Subcutaneous abdominal adipose tissue (tissue), 5 donors: ENCODE data around the gene KIF6.

Experiments
- H3K27ac ChIP-seq: one replicate; pipeline ENCODE4 v1.7.0; 2013; ENCODE audit warnings: low read depth, mild to moderate bottlenecking, inconsistent platforms, low read length, moderate library complexity
- H3K27me3 ChIP-seq, 5 donors: one replicate each; pipeline ENCODE4 v1.7.0; 2013; ENCODE audit warnings: low read length in 5 of 5, inconsistent platforms in 1 of 5; ENCODE audit not compliant: control insufficient read depth in 5 of 5, insufficient read depth in 4 of 5
- H3K36me3 ChIP-seq, 5 donors: one replicate each; pipeline ENCODE4 v1.7.0; 2013; ENCODE audit warnings: low read length in 5 of 5; ENCODE audit not compliant: control insufficient read depth in 5 of 5, insufficient read depth in 5 of 5
- H3K4me1 ChIP-seq, 5 donors: one replicate each; pipeline ENCODE4 v1.7.0; 2013; ENCODE audit warnings: low read length in 5 of 5, mild to moderate bottlenecking in 3 of 5, moderate library complexity in 1 of 5; ENCODE audit not compliant: control insufficient read depth in 5 of 5, insufficient read depth in 5 of 5
- H3K4me3 ChIP-seq, 5 donors: one replicate each; pipeline ENCODE4 v1.7.0; 2013; ENCODE audit warnings: low read length in 5 of 5, low read depth in 1 of 5
- H3K9ac ChIP-seq, 5 donors: one replicate each; pipeline ENCODE4 v1.7.0; 2013; ENCODE audit warnings: low read length in 5 of 5, mild to moderate bottlenecking in 4 of 5, moderate library complexity in 3 of 5
- H3K9me3 ChIP-seq, 5 donors: one replicate each; pipeline ENCODE4 v1.7.0; 2013; ENCODE audit warnings: low read length in 5 of 5; ENCODE audit not compliant: control insufficient read depth in 5 of 5
- donor health status: healthy.
- donor health status: healthy.
- donor health status: healthy.
- donor health status: healthy.
- donor health status: healthy.

The KIF6 gene

GRCh38 chr6:39421383-39422225 lies 303.6 kb downstream of the KIF6 start:
- Histone ChIP-seq H3K36me3 (no peaks in the 10 kb centered on the region), H3K27me3 (no peaks in the 10 kb centered on the region), H3K9me3 (no peaks in the 10 kb centered on the region), H3K9ac (no peak overlapping the region), H3K4me1 (peaks cover 2 to 28% (median 18%) of the 10 kb centered on the region in 5 donors), H3K27ac (no peak overlapping the region), H3K4me3 (no peak overlapping the region)

GRCh38 chr6:39420300-39421265 lies 304.6 kb downstream of the KIF6 start:
- Histone ChIP-seq H3K36me3 (no peaks in the 10 kb centered on the region), H3K9me3 (no peaks in the 10 kb centered on the region), H3K9ac (no peak overlapping the region), H3K27me3 (no peaks in the 10 kb centered on the region), H3K27ac (no peak overlapping the region), H3K4me3 (no peak overlapping the region), H3K4me1 (peaks cover 2 to 26% (median 15%) of the 10 kb centered on the region in 5 donors)

GRCh38 chr6:39419607-39420006 lies 305.6 kb downstream of the KIF6 start:
- H3K36me3 ChIP-seq, result no peaks in the 10 kb centered on the region
- no peak overlapping the region for H3K4me3 ChIP-seq
- H3K9ac ChIP-seq, result no peak overlapping the region
- no peaks in the 10 kb centered on the region for H3K9me3 ChIP-seq
- peaks cover 0 to 26% (median 15%) of the 10 kb centered on the region in 5 donors for H3K4me1 ChIP-seq
- no peaks in the 10 kb centered on the region for H3K27me3 ChIP-seq
- H3K27ac ChIP-seq, result no peak overlapping the region

DNA sequence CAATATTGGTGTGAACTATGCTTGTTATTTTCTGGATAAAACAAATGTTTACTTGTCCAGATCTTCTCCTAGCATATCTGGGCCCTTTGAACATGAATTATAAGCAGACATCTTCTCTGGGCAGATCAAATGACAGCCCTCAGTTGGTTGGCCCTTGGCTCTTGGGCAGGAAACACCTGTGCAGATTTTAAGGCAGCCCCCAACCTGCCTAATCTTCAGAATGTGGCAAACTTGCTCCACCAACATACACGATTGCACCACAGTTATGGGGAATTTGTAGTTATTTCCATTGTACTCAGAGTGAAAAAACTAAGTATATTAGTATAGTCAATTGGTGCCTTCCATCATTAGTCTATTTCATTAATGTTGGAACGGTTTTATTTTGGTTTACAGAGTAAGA lies 307.8 kb downstream of the KIF6 start:
- Histone ChIP-seq H3K4me1 (peaks cover 0 to 23% (median 13%) of the 10 kb centered on the region in 5 donors), H3K9me3 (no peaks in the 10 kb centered on the region), H3K4me3 (no peak overlapping the region), H3K27ac (no peak overlapping the region), H3K36me3 (no peaks in the 10 kb centered on the region), H3K27me3 (no peaks in the 10 kb centered on the region), H3K9ac (no peak overlapping the region)

GRCh38 chr6:39416728-39417127 lies 308.5 kb downstream of the KIF6 start:
- no peak overlapping the region for H3K27ac ChIP-seq
- H3K36me3 ChIP-seq, result no peaks in the 10 kb centered on the region
- no peaks in the 10 kb centered on the region for H3K9me3 ChIP-seq
- H3K27me3 ChIP-seq, result no peaks in the 10 kb centered on the region
- no peak overlapping the region for H3K4me3 ChIP-seq
- no peak overlapping the region for H3K9ac ChIP-seq
- H3K4me1 ChIP-seq, result peaks cover 0 to 17% (median 12%) of the 10 kb centered on the region in 5 donors

GRCh38 chr6:39416026-39416425 lies 309.2 kb downstream of the KIF6 start:
- Histone ChIP-seq H3K9ac (no peak overlapping the region), H3K27ac (no peak overlapping the region), H3K4me1 (peaks cover 0 to 17% (median 12%) of the 10 kb centered on the region in 5 donors), H3K4me3 (no peak overlapping the region), H3K9me3 (no peaks in the 10 kb centered on the region), H3K27me3 (no peaks in the 10 kb centered on the region), H3K36me3 (no peaks in the 10 kb centered on the region)

- Histone ChIP-seq H3K27ac (no peak overlapping the region), H3K9me3 (no peaks in the 10 kb centered on the region), H3K9ac (no peak overlapping the region)
Measured at GRCh38 chr6:39415482-39415881, 309.7 kb downstream of the KIF6 start.

GRCh38 chr6:39411465-39411864 lies 313.7 kb downstream of the KIF6 start:
- H3K4me3 ChIP-seq, result no peak overlapping the region
- no peaks in the 10 kb centered on the region for H3K9me3 ChIP-seq
- no peak overlapping the region for H3K27ac ChIP-seq
- peaks cover 0 to 6% (median 1%) of the 10 kb centered on the region in 5 donors for H3K4me1 ChIP-seq
- H3K36me3 ChIP-seq, result no peaks in the 10 kb centered on the region
- no peaks in the 10 kb centered on the region for H3K27me3 ChIP-seq
- H3K9ac ChIP-seq, result no peak overlapping the region

More at GRCh38 chr6:39415482-39415881, 309.7 kb downstream of the KIF6 start:
- no peaks in the 10 kb centered on the region for H3K27me3 ChIP-seq
- H3K4me1 ChIP-seq, result peaks cover 0 to 17% (median 12%) of the 10 kb centered on the region in 5 donors
- no peaks in the 10 kb centered on the region for H3K36me3 ChIP-seq
- H3K4me3 ChIP-seq, result no peak overlapping the region

DNA sequence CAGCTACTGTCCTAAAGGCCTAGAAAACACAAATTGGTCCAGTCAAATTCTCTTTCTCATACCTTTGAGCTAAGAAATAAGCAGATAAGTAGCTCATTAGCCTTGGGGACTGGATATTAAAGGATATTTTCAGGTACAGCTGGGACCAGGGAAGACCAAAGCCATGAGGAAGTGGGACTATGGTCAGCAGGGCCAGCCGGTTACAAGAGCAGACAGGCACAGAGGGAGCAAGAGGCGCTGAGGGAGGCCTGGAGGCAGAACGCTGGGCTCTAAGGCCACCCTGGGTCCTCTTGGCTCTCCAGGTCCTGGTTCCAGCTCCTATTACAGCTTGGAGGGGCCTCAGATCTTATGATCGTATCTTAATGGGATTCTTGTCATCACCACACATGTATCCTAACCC lies 314.2 kb downstream of the KIF6 start:
- H3K27ac ChIP-seq, result no peak overlapping the region
- no peaks in the 10 kb centered on the region for H3K36me3 ChIP-seq
- no peaks in the 10 kb centered on the region for H3K27me3 ChIP-seq
- no peak overlapping the region for H3K9ac ChIP-seq
- no peaks in the 10 kb centered on the region for H3K9me3 ChIP-seq
- H3K4me1 ChIP-seq, result peaks cover 0 to 1% (median 0%) of the 10 kb centered on the region in 5 donors
- H3K4me3 ChIP-seq, result no peak overlapping the region

- H3K4me3 ChIP-seq, result no peak overlapping the region
- H3K9me3 ChIP-seq, result no peaks in the 10 kb centered on the region
- H3K36me3 ChIP-seq, result no peaks in the 10 kb centered on the region
- no peaks in the 10 kb centered on the region for H3K4me1 ChIP-seq
- H3K27me3 ChIP-seq, result no peaks in the 10 kb centered on the region
- H3K27ac ChIP-seq, result no peak overlapping the region
- H3K9ac ChIP-seq, result no peak overlapping the region
Measured at GRCh38 chr6:39409889-39410288, 315.3 kb downstream of the KIF6 start.
